Measurements from ENCODE around the gene EML4.
"Not testable (repeated sequence)": the region's sequence is repeated elsewhere in the genome, so short reads cannot be mapped to it uniquely, and the experiment has no call there.

Gene EML4

DNA sequence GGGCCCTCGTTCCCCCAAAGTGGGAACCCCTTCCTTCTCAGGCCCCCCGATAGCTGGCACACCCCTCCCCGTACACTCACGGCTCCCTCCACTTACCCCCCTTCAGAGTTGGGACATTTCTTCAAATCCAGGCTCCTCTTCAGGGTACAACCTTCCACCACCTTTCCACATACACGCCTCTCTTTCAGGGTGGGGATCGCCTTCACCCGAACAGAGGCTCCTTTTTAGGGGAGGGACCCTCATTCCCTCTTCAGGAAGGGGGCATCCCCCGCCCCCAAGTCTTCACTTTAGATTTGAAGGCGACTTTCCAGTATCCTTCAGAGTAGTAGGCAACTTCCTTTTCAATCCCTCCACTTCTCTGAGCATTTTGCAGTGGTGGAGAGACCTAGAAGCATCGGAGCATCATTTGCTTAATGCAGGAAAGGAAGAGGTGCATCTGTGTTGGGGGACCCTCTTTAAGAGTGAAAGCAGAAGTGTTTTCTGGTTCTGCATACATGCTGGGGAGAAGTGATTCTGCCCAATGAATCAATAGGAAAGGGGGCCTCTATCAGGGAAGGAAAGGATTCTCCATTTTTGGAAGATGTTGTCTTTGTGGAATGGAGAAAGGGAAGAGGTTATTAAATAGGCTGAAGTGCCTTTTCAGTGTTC lies 845 bp downstream of the EML4 start:
- Mint-ChIP-seq H3K4me3 (no peak overlapping the region), H3K9me3 (no peaks in the 10 kb centered on the region), H3K27me3 (ENCODE audit: low read depth) (no peaks in the 10 kb centered on the region), H3K27ac (no peak overlapping the region), H3K36me3 (ENCODE audit: low read depth) (no peaks in the 10 kb centered on the region), H3K4me1 (peaks cover 33% of the 10 kb centered on the region)
- no peak for TF ChIP-seq CTCF (IDR thresholded peaks at IDR 0.05; ENCODE audit: unreplicated experiment in 3 of 3)

DNA sequence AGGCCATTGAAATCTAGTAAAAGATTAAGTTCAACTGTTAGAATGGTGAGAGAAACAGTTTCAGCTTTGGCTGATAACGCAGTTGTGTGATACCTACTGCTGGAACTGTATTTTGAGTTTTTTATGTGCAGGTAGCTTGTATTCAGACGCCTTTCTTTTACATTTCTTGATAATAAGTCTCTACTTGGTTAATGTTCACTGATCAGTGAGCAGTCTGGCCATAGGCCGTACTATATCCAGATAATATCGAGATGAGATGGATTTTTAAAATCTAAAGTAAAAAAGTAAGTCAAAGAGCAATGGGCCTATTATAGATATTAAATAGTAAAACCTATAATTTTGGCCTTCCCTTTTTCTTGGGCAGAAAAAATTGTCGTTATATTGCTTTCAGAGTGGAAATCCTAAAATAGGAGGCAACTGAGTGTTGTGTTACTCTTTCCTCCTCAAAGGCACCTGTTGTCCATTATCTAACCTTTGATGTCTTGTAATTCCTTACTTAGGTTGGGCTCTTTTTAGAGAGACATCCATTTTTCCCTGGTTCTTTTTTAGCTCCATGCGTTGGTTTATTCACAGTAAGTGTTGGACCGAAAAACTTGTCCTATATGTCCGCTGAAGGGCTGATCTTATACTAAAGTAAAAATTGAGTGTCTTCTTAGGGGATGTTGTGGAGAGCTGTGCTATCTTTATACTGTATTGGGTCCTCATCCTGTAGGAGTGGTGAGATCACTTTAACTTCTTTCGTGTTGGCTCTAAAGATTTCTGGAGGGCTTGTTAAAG lies 1.7 kb downstream of the EML4 start:
- Mint-ChIP-seq H3K36me3 (ENCODE audit: low read depth) (peaks cover under 1% of the 10 kb centered on the region), H3K9me3 (no peaks in the 10 kb centered on the region), H3K4me3 (no peak overlapping the region), H3K27me3 (ENCODE audit: low read depth) (no peaks in the 10 kb centered on the region), H3K4me1 (peaks cover 26% of the 10 kb centered on the region), H3K27ac (no peak overlapping the region)
- no peak for TF ChIP-seq CTCF (IDR thresholded peaks at IDR 0.05; ENCODE audit: unreplicated experiment in 3 of 3)

GRCh38 chr2:42171396-42171980 lies 2.3 kb downstream of the EML4 start:
- Mint-ChIP-seq H3K4me3 (no peak overlapping the region), H3K27me3 (ENCODE audit: low read depth) (no peaks in the 10 kb centered on the region), H3K27ac (no peak overlapping the region), H3K9me3 (no peaks in the 10 kb centered on the region), H3K36me3 (ENCODE audit: low read depth) (peaks cover 7% of the 10 kb centered on the region), H3K4me1 (peaks cover 32% of the 10 kb centered on the region)
- no peak for TF ChIP-seq CTCF (IDR thresholded peaks at IDR 0.05; ENCODE audit: unreplicated experiment in 3 of 3)

DNA sequence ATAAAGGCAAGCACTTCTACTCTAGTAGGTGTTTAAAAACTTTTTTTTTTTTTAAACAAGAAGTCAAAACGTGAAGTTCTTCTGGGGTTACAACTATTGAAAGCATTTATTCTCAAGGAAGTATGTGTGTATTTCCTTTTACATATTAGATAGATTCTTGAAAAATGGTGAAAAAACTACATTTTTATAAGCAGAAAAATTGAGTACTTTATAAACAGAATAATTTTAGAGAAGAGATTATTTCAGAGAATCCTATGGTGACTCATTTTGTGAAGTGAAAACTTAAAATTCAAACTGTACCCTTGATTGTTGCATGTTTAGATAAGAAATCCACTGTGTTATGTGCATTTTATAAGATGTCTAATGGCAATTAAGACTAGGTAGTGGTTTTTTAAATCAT lies 2.9 kb downstream of the EML4 start:
- H3K27ac Mint-ChIP-seq = no peak overlapping the region
- H3K4me1 Mint-ChIP-seq = peaks cover 33% of the 10 kb centered on the region
- H3K27me3 Mint-ChIP-seq (ENCODE audit: low read depth) = no peaks in the 10 kb centered on the region
- no peaks in the 10 kb centered on the region for H3K9me3 Mint-ChIP-seq
- no peak overlapping the region for H3K4me3 Mint-ChIP-seq
- peaks cover 8% of the 10 kb centered on the region for H3K36me3 Mint-ChIP-seq (ENCODE audit: low read depth)
- no peak for TF ChIP-seq CTCF (IDR thresholded peaks at IDR 0.05; ENCODE audit: unreplicated experiment in 3 of 3)

DNA sequence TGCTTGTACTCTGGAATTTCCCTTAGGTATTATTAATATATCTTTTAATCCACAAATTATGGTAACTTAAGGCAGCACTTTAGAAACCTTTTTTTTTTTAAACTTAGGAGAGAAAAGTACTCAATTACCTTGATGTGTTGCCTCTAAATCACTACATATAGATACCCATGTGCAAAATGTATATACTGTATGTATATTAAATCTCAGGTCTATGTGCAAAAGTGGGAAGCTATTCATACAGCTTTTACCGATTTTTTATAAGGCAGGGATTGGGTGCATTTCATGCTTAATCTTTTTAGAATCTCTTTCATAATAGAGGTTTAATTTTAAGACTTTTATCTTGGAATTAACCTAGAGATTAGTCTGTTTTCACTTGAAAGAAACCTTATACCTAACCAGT lies 3.4 kb downstream of the EML4 start:
- no peak for TF ChIP-seq CTCF (IDR thresholded peaks at IDR 0.05; ENCODE audit: unreplicated experiment in 3 of 3)
- Mint-ChIP-seq H3K27me3 (ENCODE audit: low read depth) (no peaks in the 10 kb centered on the region), H3K27ac (peak overlapping the region in 1 of 3 experiments; percentile 30), H3K4me1 (peaks cover 33% of the 10 kb centered on the region), H3K9me3 (no peaks in the 10 kb centered on the region), H3K4me3 (no peak overlapping the region), H3K36me3 (ENCODE audit: low read depth) (peaks cover 8% of the 10 kb centered on the region)

DNA sequence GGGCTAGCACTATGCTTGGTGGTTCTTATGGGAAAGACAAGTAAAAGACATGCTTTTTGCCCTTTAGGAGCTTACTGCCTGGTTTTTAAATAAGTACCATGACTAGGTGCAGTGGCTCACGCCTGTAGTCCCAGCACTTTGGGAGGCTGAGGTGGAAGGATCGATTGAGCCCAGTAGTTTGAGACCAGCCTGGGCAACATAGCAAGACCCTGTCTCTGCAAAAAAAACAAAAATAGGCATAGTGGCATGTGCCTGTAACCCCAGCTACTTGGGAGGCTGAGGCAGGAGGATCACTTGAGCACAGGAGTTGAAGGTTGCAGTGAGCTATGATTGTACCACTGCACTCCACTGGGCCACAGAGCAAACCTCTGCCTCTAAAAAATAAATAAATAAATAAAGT lies 4.3 kb downstream of the EML4 start:
- not testable (repeated sequence) for H3K27me3 Mint-ChIP-seq (ENCODE audit: low read depth); H3K4me3 Mint-ChIP-seq; H3K9me3 Mint-ChIP-seq; H3K27ac Mint-ChIP-seq; H3K36me3 Mint-ChIP-seq (ENCODE audit: low read depth)
- H3K4me1 Mint-ChIP-seq = peaks cover 33% of the 10 kb centered on the region

All from nephron (organoid).